A549 (cell line): Measurements from ENCODE around the gene MAP3K14. TPM values are rescaled to one million over a fixed set of nuclear protein-coding genes. Genes with fewer than 3 reads are reported as not detected.

ENCODE experiments used
- ATAC-seq, 2 experiments: fragments of 200-7000 bp in 1 of 2; fragments of >200 bp in 1 of 2; cut with Nextera tagmentation in 1 of 2; cut with Tn5 transposase in 1 of 2; 3 replicates each; pipeline versions ENCODE4 v1.8.0 to v1.9.1; 2018 to 2020; ENCODE audit warnings: mild to moderate bottlenecking in 1 of 2, moderate library complexity in 1 of 2
- CTCF ChIA-PET: fragments of 300-600 bp; sonication (Branson Sonifier 250); formaldehyde crosslinking; extraction: SDS; loops from one replicate; lab custom pipeline; 2021; ENCODE audit warnings: antibody characterized with exemption, inconsistent platforms; lab: Yijun Ruan, JAX
- POLR2A ChIA-PET: fragments of 350-600 bp; formaldehyde crosslinking; extraction: SDS; loops from one replicate; lab custom pipeline; 2021; ENCODE audit warnings: antibody characterized with exemption, inconsistent platforms; lab: Yijun Ruan, JAX
- DNase-seq, 2 experiments: peaks; one replicate each; pipeline versions ENCODE4 v3.0.0 to v3.0.0-alpha.2; 2011 to 2016; ENCODE audit warnings: low read depth in 1 of 2, low spot score in 1 of 2
- FAIRE-seq: peaks from 2 replicates; lab custom pipeline; 2011; peaks lifted over from hg19 to GRCh38; lab: Jason Lieb, UNC
- H3K27ac ChIP-seq, 2 experiments: fragments of >200 bp; sonication (Bioruptor Twin); formaldehyde crosslinking; 3 replicates each; pipeline ENCODE4 v1.5.1; 2016 to 2017
- H3K4me1 ChIP-seq: fragments of >200 bp; sonication (Bioruptor Twin); formaldehyde crosslinking; 3 replicates; pipeline ENCODE4 v1.6.1; 2016
- H3K4me2 ChIP-seq: fragments of >200 bp; sonication (Bioruptor Twin); formaldehyde crosslinking; 3 replicates; pipeline ENCODE4 v1.6.1; 2016
- H3K4me3 ChIP-seq: fragments of >200 bp; sonication (Bioruptor Twin); formaldehyde crosslinking; 3 replicates; pipeline ENCODE4 v1.5.1; 2016
- H3K9me3 ChIP-seq: fragments of >200 bp; sonication (Bioruptor Twin); formaldehyde crosslinking; 3 replicates; pipeline ENCODE4 v1.6.1; 2016
- CEBPB ChIP-seq, 2 experiments: fragments of >200 bp in 1 of 2; sonication (Bioruptor Twin) in 1 of 2; formaldehyde crosslinking in 1 of 2; IDR thresholded peaks; 2 replicates each; pipeline ENCODE4 v1.6.1; 2012 to 2016
- ESRRA ChIP-seq: fragments of 150-350 bp; IDR thresholded peaks from 2 replicates; pipeline ENCODE4 v1.6.1; 2014; ENCODE audit warnings: mild to moderate bottlenecking, low read length, borderline replicate concordance
- GATA3 ChIP-seq: IDR thresholded peaks from 2 replicates; pipeline ENCODE4 v1.6.1; 2012; ENCODE audit warnings: borderline replicate concordance
- HOXB13 ChIP-seq: fragments of 250-450 bp; sonication (Bioruptor Pico); IDR thresholded peaks from 2 replicates; pipeline ENCODE4 v1.5.0; 2020; ENCODE audit warnings: low read depth, mild to moderate bottlenecking, moderate library complexity
- JUNB ChIP-seq: fragments of >200 bp; sonication (Bioruptor Twin); formaldehyde crosslinking; IDR thresholded peaks from 2 replicates; pipeline ENCODE4 v1.6.1; 2016
- MAFK ChIP-seq: fragments of 450-650 bp; IDR thresholded peaks from 2 replicates; pipeline ENCODE4 v1.6.1; 2014; ENCODE audit not compliant: partially characterized antibody
- NFE2L2 ChIP-seq: fragments of 150-350 bp; conservative IDR thresholded peaks from 2 replicates; pipeline ENCODE4 v1.6.1; 2014; ENCODE audit warnings: low read length
- NR3C1 ChIP-seq: fragments of >200 bp; sonication (Bioruptor Twin); formaldehyde crosslinking; IDR thresholded peaks from 3 replicates; pipeline ENCODE4 v1.6.1; 2017
- RAD21 ChIP-seq, 2 experiments: fragments of >200 bp in 1 of 2; sonication (Bioruptor Twin) in 1 of 2; formaldehyde crosslinking in 1 of 2; IDR thresholded peaks in 1 of 2; conservative IDR thresholded peaks in 1 of 2; 2 replicates in 1 of 2; 3 replicates in 1 of 2; pipeline ENCODE4 v1.6.1; 2012 to 2018; ENCODE audit warnings: inconsistent platforms in 1 of 2
- RCOR1 ChIP-seq: fragments of 150-350 bp; IDR thresholded peaks from 2 replicates; pipeline ENCODE4 v1.6.1; 2014; ENCODE audit warnings: antibody characterized with exemption, low read length, low read depth
- TFCP2L1 ChIP-seq: fragments of 250-450 bp; sonication (Bioruptor Pico); IDR thresholded peaks from 2 replicates; pipeline ENCODE4 v1.5.0; 2021; ENCODE audit warnings: mild to moderate bottlenecking
- TP53 ChIP-seq: fragments of 250-450 bp; sonication (Bioruptor Pico); IDR thresholded peaks from 2 replicates; pipeline ENCODE4 v1.5.0; 2021; ENCODE audit warnings: mild to moderate bottlenecking, moderate library complexity
- ZC3H11A ChIP-seq: fragments of 450-650 bp; IDR thresholded peaks from 2 replicates; pipeline ENCODE4 v1.6.1; 2014; ENCODE audit warnings: antibody characterized with exemption, mild to moderate bottlenecking
- WGBS: methylation state at CpG from one replicate; pipeline ENCODE4 v1.1.6; 2017; ENCODE audit errors: missing lambda C conversion rate; 5-methylcytosine and 5-hydroxymethylcytosine counted together
- polyA plus RNA-seq, 4 experiments: library from polyadenylated mRNA; depleted of rRNA in 3 of 4; stranded (reverse); fragments of >200 nt; fragmentation: RNase III in 1 of 4; extraction: RNeasy Plus Mini Kit Qiagen cat#74134 plus additional on column Dnase treatment in 1 of 4; gene quantifications; 2 replicates in 3 of 4; 3 replicates in 1 of 4; pipeline ENCODE4 v1.2.3, GENCODE V29; 2011 to 2017
- TF ChIP-seq, protein P1 (sequence below): fragments of 450-650 bp; IDR thresholded peaks from 2 replicates; pipeline ENCODE4 v1.6.1; 2014; ENCODE audit warnings: antibody characterized with exemption
- TF ChIP-seq, protein P2 (sequence below): fragments of 200-600 bp; sonication (generic); IDR thresholded peaks from 2 replicates; pipeline ENCODE4 v1.6.1; 2016; ENCODE audit warnings: antibody characterized with exemption, mild to moderate bottlenecking, moderate library complexity
- TF ChIP-seq, protein P3 (sequence below): fragments of 250-450 bp; sonication (Bioruptor Pico); IDR thresholded peaks from 2 replicates; pipeline ENCODE4 v1.5.0; 2020; ENCODE audit warnings: low read depth, mild to moderate bottlenecking, moderate library complexity

The MAP3K14 gene
- polyA plus RNA-seq, 2 of the 4 experiments (the other 2 are of a cell fraction): 9.1 to 34.5 TPM

DNA sequence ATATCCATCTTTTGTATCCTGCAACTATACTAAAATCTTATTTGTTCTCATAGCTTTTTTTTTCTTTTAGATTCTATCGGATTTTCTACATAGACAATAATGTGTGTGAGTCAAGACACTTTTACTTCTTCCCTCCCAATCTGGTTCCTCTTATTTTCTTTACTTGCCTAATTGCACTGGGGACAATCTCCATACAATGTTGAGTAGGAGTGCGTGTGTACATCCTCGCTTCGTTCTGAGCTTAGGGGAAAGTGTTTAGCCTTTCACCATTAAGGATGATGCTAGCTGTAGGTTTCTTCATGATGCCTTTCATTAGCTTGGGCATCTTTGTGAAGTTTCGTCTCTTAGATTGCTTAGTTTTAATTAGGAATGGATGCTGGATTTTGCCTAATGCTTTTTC is 57.8 kb downstream of the MAP3K14 start:
- peaks cover 27% of the 10 kb centered on the region for H3K4me1 ChIP-seq
- ChIA-PET POLR2A (interaction anchor here (1.4 kb wide), 1 partner anchor 12 kb away, joined by 3 read pairs; no protein-coding TSS in a partner anchor), CTCF (interaction anchor here (0.6 to 35.1 kb wide), 15 partner anchors 10 to 167 kb away, joined by 3 to 1378 read pairs (median 10); partner anchors contain the start of genes ACBD4, FMNL1 and PLCD3)
- DNase-seq (no peak), FAIRE-seq (no peak), ATAC-seq (no peak)
- 65% methylated on average over 5 of the region's 5 CpGs for WGBS
- no peak overlapping the region for H3K27ac ChIP-seq
- no peak overlapping the region for H3K4me2 ChIP-seq
- no peak for TF ChIP-seq ESRRA
- TF ChIP-seq, protein P1, sequence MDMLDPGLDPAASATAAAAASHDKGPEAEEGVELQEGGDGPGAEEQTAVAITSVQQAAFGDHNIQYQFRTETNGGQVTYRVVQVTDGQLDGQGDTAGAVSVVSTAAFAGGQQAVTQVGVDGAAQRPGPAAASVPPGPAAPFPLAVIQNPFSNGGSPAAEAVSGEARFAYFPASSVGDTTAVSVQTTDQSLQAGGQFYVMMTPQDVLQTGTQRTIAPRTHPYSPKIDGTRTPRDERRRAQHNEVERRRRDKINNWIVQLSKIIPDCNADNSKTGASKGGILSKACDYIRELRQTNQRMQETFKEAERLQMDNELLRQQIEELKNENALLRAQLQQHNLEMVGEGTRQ: no peak
- TF ChIP-seq MAFK: no peak
- no peak for TF ChIP-seq GATA3
- TF ChIP-seq, protein P2, sequence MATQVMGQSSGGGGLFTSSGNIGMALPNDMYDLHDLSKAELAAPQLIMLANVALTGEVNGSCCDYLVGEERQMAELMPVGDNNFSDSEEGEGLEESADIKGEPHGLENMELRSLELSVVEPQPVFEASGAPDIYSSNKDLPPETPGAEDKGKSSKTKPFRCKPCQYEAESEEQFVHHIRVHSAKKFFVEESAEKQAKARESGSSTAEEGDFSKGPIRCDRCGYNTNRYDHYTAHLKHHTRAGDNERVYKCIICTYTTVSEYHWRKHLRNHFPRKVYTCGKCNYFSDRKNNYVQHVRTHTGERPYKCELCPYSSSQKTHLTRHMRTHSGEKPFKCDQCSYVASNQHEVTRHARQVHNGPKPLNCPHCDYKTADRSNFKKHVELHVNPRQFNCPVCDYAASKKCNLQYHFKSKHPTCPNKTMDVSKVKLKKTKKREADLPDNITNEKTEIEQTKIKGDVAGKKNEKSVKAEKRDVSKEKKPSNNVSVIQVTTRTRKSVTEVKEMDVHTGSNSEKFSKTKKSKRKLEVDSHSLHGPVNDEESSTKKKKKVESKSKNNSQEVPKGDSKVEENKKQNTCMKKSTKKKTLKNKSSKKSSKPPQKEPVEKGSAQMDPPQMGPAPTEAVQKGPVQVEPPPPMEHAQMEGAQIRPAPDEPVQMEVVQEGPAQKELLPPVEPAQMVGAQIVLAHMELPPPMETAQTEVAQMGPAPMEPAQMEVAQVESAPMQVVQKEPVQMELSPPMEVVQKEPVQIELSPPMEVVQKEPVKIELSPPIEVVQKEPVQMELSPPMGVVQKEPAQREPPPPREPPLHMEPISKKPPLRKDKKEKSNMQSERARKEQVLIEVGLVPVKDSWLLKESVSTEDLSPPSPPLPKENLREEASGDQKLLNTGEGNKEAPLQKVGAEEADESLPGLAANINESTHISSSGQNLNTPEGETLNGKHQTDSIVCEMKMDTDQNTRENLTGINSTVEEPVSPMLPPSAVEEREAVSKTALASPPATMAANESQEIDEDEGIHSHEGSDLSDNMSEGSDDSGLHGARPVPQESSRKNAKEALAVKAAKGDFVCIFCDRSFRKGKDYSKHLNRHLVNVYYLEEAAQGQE: no peak
- no peak for TF ChIP-seq JUNB
- TF ChIP-seq ZC3H11A: no peak
- TF ChIP-seq CEBPB (IDR thresholded peaks at IDR 0.05): no peak
- no peak for TF ChIP-seq RCOR1
- no peak for TF ChIP-seq NR3C1
- H3K9me3 ChIP-seq: no peaks in the 10 kb centered on the region
- H3K4me3 ChIP-seq: no peak overlapping the region

DNA sequence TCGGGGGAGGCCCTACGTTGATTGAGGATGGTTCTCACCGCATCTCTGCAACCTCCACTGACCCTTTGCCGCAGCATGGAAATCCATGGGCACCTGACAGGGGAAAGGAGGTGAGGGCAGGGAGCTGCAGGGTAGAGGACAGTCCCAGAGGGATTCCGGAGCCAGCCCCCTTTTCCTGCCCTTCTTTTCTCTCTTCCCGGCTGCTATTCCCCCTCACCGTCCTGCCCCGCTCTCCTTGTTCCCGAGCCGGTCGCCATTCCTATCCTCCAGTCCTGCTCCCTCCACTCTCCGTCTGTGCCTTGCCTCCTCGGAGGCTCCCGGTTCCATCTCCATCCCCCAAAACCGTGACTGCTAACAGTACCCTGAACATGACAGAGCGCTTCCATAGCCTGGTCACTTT is 59.7 kb downstream of the MAP3K14 start:
- POLR2A ChIA-PET: interaction anchor here (0.6 to 1.9 kb wide), 4 partner anchors 9 to 512 kb away, joined by 3 to 7 read pairs (median 3); no protein-coding TSS in a partner anchor
- no peak for FAIRE-seq
- Histone ChIP-seq H3K4me2 (no peak overlapping the region), H3K9me3 (no peaks in the 10 kb centered on the region), H3K4me3 (no peak overlapping the region), H3K4me1 (peaks cover 20% of the 10 kb centered on the region), H3K27ac (peak overlapping the region in 1 of 2 experiments; percentile 42; a peak in 1 of 6 replicates)
- no peak for ATAC-seq
- no peak for DNase-seq
- CTCF ChIA-PET: interaction anchor here (1.3 to 35.1 kb wide), 9 partner anchors 10 to 130 kb away, joined by 3 to 1378 read pairs (median 33); partner anchors contain the start of genes ACBD4 and FMNL1
- 91% methylated on average over 16 of the region's 16 CpGs for WGBS
- TF ChIP-seq TP53 (no peak), NFE2L2 (no peak), RAD21 (conservative IDR thresholded peaks at IDR 0.05 in 1 of 2, IDR thresholded peaks at IDR 0.05 in 1 of 2) (no peak), JUNB (no peak), TFCP2L1 (CRISPR knock-in tag) (no peak), HOXB13 (no peak)
- TF ChIP-seq, protein P3, sequence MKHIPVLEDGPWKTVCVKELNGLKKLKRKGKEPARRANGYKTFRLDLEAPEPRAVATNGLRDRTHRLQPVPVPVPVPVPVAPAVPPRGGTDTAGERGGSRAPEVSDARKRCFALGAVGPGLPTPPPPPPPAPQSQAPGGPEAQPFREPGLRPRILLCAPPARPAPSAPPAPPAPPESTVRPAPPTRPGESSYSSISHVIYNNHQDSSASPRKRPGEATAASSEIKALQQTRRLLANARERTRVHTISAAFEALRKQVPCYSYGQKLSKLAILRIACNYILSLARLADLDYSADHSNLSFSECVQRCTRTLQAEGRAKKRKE (CRISPR knock-in tag): no peak
